Stimulated activated CD4-positive, alpha-beta T cell treated with anti-CD3 and anti-CD28 coated beads, TNF-alpha, amount 100 ng/mL, for 24 hours (primary cell): ENCODE data around the gene FHL2.
A peak's percentile ranks its signal among the peaks of the same experiment; 100 is the strongest.
"Not testable (repeated sequence)": the region's sequence is repeated elsewhere in the genome, so short reads cannot be mapped to it uniquely, and the experiment has no call there.

ENCODE experiments used
- DNase-seq, 3 experiments: peaks; one replicate each; pipeline ENCODE4 v3.0.0-alpha.2; 2020; ENCODE audit warnings: low read depth in 3 of 3

FHL2 gene

GRCh38 chr2:105398336-105399206 lies at the start of gene FHL2:
TSS of gene FHL2 (minus strand) at chr2:105399051. CDS start at chr2:105386516, 12,535 bp downstream.
- peak; percentile 43 to 69 (median 45) for DNase-seq

- no peak for DNase-seq
These were observed 48.6 kb upstream of the FHL2 start for GRCh38 chr2:105447476-105447875.

GRCh38 chr2:105446501-105446900 lies 47.6 kb upstream of the FHL2 start:
- no peak for DNase-seq

- no peak for DNase-seq
These were observed 47.1 kb upstream of the FHL2 start for GRCh38 chr2:105445976-105446375.

GRCh38 chr2:105445498-105445897 lies 46.6 kb upstream of the FHL2 start:
- DNase-seq: no peak

GRCh38 chr2:105443617-105444598 lies 45.1 kb upstream of the FHL2 start:
- no peak for DNase-seq

- DNase-seq: no peak
These were observed 43.9 kb upstream of the FHL2 start for GRCh38 chr2:105442721-105443120.

GRCh38 chr2:105442056-105442455 lies 43.2 kb upstream of the FHL2 start:
- DNase-seq: no peak

- DNase-seq: no peak
These were observed 40.3 kb upstream of the FHL2 start for GRCh38 chr2:105439141-105439540.

GRCh38 chr2:105438104-105438929 lies 39.5 kb upstream of the FHL2 start:
- DNase-seq: no peak

GRCh38 chr2:105437708-105438103 lies 38.9 kb upstream of the FHL2 start:
- DNase-seq: no peak

- DNase-seq: no peak
These were observed 33.9 kb upstream of the FHL2 start for GRCh38 chr2:105432749-105433148.

- no peak for DNase-seq
These were observed 33.2 kb upstream of the FHL2 start for GRCh38 chr2:105432044-105432399.

- DNase-seq: no peak
These were observed 32.7 kb upstream of the FHL2 start for GRCh38 chr2:105431367-105432043.

GRCh38 chr2:105428387-105429018 lies 29.7 kb upstream of the FHL2 start:
- no peak for DNase-seq

GRCh38 chr2:105427485-105427884 lies 28.6 kb upstream of the FHL2 start:
- no peak for DNase-seq

- no peak for DNase-seq
These were observed 27.9 kb upstream of the FHL2 start for GRCh38 chr2:105426626-105427292.

GRCh38 chr2:105425936-105426625 lies 27.2 kb upstream of the FHL2 start:
- no peak for DNase-seq

- not testable (repeated sequence) for DNase-seq
These were observed 26.0 kb upstream of the FHL2 start for GRCh38 chr2:105424836-105425235.
